Medulla oblongata (tissue), 1 donor: ENCODE results near the gene GTF2A1L.
"Not testable (repeated sequence)": the region's sequence is repeated elsewhere in the genome, so short reads cannot be mapped to it uniquely, and the experiment has no call there.

ENCODE experiments used
- DNase-seq: peaks from one replicate; pipeline ENCODE4 v3.0.0-alpha.2; 2015; ENCODE audit errors: extremely low spot score

The GTF2A1L gene

GRCh38 chr2:48699348-48699930 is 81.8 kb downstream of the GTF2A1L start:
- DNase-seq = no peak

DNA sequence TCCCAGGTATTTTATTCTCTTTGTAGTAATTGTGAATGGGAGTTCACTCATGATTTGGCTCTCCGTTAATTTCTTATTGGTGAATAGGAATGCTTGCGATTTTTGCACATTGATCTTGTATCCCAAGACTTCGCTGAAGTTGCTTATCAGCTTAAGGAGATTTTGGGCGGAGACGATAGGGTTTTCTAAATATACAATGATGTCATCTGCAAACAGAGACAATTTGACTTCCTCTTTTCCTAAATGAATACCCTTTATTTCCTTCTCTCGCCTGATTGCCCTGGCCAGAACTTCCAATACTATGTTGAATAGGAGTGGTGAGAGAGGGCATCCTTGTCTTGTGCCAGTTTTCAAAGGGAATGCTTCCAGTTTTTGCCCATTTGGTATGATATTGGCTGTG is 86.0 kb downstream of the GTF2A1L start:
- not testable (repeated sequence) for DNase-seq

- DNase-seq = no peak
These were observed 89.8 kb downstream of the GTF2A1L start for GRCh38 chr2:48707466-48707865.

DNA sequence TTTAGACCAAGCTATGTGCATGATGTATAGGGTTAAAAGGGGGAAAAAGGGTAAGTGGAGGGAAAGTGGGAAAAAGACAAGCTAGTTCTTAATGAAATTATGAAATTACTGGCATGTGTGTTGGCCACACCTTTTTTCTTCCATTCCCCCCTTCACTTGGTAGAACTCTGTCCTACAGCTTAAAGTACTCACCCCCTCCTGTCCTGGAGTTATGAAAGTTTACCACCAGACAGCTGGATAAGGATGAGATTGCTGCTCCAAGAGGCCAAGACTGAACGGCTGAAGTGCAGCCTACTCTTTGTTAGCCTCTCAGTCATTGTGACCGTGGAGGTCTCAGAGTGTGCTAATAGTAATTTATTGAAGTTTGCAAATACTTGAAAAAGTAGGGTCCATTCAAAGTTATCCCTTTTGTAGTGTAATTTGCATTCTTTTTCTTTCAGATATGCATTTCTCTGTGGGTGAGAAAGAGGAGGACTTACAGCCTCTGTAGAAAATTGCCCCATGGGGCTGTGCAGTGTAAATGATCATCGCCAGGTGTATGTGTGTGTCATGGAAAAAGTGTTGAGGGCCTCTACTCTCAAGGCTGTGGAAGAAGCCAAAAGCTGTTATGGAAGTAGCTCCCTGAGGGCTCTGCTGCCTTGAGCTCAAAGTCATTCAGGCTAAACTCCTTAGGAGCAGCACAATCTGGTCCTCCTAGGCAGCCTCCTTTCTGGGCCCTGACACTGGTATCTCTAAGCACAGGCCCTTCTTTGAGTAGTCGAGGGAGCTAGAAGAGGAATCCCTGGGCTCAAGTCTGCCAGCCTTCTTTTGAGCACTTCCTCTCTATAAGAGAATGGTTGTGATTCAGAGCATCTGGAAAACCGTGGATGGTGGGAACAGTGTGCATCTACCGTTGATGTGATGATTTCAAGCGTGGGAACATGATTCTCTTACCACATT is 91.7 kb downstream of the GTF2A1L start:
- DNase-seq = no peak

DNA sequence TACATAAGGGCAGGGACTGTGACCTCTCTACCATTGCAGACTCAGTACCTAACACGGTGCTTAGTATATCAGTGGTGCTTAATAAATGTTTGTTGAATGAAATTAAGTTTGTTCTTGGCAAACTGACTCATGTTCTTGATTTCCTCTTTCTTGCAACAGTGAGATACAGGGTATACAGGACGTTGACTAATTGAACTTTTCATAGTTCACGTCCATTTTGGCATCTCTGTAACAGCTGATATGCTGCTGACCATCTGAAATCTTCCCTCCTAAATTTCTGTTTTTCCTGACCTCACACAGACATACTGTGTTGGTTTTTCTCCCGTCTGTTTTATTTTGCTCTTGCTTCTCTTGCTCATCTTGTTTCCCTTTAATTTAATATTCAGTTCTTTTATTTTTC is 93.7 kb downstream of the GTF2A1L start:
- DNase-seq = no peak

DNA sequence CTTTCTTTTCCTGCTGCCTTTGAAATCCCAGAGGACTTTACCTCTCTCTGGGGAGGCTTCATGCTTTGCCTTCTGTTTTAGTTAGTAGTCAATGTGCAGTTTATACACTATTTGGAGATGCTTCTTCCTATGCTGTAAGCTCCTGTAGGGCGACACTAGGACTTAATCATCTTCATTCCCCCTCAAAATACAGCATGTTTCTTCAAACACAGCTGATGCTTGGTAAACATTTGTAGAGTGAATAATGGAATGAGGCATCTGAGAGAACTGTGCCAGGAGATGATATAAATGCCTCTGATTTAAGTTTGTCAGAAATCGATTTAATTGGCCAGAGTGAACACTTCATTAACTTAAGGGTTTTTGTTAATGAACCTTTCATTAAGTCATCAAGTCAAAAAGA is 94.5 kb downstream of the GTF2A1L start:
- DNase-seq = no peak

GRCh38 chr2:48713647-48714046 is 96.0 kb downstream of the GTF2A1L start:
- DNase-seq = no peak

- no peak for DNase-seq
These were observed 96.6 kb downstream of the GTF2A1L start for GRCh38 chr2:48714245-48714644.

GRCh38 chr2:48715042-48715899 is 97.6 kb downstream of the GTF2A1L start:
- no peak for DNase-seq

- no peak for DNase-seq
These were observed 98.3 kb downstream of the GTF2A1L start for GRCh38 chr2:48715956-48716355.

DNA sequence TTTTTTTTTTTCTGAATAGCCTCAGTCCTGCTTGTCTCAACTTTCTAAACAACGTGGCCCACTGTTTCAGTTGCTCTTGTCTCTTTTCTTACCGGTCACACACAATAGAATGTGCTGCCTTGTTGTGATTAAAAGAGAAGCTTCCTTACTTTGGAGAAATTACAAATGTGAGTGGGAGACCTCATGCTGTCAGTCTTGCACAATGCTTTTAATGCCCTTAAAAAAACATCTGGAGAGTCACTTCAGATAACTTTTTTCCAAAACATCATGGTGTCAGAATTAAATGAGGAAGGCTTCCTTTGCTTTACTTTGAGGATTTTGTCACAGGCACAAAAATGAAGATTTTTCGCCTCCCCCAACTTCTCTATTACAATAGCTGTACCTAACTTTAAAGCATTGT is 100.2 kb downstream of the GTF2A1L start:
- no peak for DNase-seq

DNA sequence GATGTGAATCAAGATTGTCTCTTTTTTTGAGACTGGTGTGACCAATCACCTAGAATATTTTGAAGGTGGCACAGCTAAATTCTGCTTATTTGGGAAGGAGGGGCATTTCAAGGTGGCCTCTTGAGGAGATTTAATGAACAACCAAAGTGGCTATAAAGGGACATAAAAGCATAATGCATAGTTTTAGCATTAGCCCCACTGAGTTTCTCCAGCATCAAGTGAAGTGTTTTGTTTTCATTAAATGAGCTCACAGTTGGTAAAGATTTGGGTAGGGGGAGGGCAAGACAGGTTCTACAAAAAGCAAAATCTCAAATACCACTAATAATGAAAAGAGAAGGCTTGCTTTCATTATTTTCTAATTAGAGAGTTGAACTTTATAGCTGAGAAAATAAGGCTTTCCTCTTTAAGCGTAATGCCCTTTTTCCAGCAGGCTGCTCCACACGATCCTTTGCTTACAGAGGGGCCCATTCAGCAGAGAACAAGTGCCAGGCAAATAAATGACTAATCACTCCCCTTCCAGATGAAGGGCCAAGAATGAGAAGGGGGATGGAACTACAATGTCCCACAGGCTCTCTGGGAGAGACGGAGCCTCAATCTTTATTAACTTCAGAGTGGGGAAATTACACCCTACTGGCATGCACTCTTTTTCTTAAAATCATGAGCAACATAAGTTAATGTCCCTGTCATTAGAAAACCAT is 102.0 kb downstream of the GTF2A1L start:
- peak; percentile 68 for DNase-seq

DNA sequence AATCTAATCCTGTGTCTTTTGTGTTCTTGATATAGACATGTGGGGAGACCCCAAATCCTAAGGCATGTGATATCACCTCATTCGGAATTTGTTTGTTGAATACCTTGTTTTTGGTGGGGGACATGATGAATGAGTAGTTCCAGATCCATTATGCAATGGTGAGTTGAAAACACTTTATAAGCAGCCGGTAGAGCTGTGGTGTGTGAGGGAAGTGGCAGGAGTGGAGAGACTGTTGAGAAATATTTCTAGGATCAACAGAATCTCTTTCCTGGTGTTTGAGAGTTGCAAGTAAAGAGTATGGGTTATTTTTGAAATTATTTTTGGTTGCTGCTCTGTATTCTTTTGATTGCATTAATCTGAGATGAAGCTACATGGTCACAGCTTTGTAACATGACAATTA is 103.5 kb downstream of the GTF2A1L start:
- DNase-seq = no peak

- no peak for DNase-seq
These were observed 104.7 kb downstream of the GTF2A1L start for GRCh38 chr2:48722391-48722790.

DNA sequence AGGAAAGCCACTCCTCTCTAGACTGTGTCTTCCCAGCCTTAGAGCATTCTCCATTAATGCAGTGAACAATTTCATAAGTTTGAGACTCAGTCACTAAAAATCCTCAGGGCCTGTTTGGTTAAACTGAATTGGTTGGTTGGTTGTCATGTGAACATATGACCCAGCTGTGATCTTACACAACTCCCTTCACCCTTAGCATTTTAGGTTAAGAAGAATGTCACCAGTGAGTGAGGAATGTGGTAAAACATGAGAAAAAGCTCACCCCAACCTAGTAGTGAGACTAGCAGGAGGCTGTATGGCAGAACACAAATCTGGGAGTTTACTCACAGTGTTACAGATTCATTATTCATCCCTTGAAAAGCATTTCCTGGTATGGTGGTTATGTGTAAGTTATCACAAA is 105.5 kb downstream of the GTF2A1L start:
- no peak for DNase-seq

- peak; percentile 25 for DNase-seq
These were observed 106.6 kb downstream of the GTF2A1L start for GRCh38 chr2:48724278-48724677.

DNA sequence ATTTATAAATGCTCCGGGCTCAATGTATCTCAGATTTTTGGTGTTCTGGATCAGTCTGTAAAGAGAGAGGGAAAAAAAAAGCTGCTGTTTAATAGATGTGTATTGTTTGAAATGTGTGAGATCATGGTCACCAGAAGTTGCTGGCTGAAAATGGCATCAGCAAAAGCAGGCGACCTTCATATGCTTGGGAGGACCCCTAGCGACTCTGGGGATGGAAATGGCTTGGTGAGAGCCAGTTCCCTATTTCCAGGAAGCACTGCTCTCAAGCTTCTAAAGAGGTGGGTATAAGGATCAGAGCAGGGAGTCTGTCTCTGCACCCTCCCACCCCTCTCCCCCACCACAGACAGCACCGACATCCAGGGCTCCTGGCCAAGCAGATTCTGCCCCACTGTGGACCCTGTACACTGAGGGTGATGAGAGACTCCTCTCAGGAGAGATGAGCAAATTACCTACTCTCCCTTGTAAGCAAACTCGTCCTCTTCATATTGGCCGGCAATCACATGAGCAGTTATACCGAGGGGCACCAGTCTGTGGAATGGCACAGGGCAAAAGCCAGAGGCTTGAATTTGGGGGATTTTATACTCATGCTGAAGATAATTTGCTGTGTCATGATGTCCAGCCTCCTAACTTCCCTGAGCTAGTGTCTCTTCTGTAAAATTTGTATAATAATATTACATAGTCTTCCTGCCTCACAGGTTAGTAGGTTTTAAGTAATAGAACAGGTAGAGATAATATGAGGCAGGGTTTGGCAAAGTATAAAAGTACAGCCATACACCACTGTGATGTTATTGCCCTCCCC is 108.2 kb downstream of the GTF2A1L start:
- DNase-seq = peak; percentile 77

GRCh38 chr2:48727560-48727959 is 109.9 kb downstream of the GTF2A1L start:
- no peak for DNase-seq

DNA sequence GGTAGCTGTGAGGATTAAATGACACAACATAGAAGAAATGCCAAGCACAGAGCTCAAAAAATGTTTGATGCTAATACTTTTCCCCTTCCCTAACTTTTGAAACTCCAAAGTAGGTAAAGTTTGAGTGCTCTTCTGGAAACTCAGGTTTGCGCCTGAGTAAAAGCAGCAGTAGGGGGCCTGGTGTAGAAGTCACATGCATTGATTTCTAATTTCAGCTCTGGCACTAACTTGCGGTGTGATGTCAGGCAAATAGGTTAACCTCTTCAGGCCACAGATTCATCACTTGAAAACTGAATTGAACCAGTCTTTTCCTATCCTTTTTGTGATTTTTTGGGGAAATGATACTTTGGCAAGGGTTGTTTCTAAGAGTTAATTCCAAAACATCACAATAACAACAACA is 110.6 kb downstream of the GTF2A1L start:
- no peak for DNase-seq

- no peak for DNase-seq
These were observed 111.2 kb downstream of the GTF2A1L start for GRCh38 chr2:48728840-48729239.
